Kidney (tissue), 14 donors: ENCODE data around the gene PPP1R12A. TPM values are rescaled to one million over a fixed set of nuclear protein-coding genes. Genes with fewer than 3 reads are reported as not detected.

Experiments
- DNase-seq, 5 donors: peaks; one replicate each; pipeline ENCODE4 v3.0.0-alpha.2; 2013 to 2020
- FAIRE-seq: peaks from 2 replicates; lab custom pipeline; 2012; peaks lifted over from hg19 to GRCh38; lab: Jason Lieb, UNC
- H3K27ac ChIP-seq, 2 donors: one replicate each; pipeline ENCODE4 v1.7.0; 2013; ENCODE audit warnings: low read depth in 2 of 2, low read length in 2 of 2, inconsistent platforms in 1 of 2
- H3K27me3 ChIP-seq: one replicate; pipeline ENCODE4 v1.7.1; 2013; ENCODE audit warnings: low read length, inconsistent platforms; ENCODE audit not compliant: control insufficient read depth, insufficient read depth
- H3K36me3 ChIP-seq, 3 donors: one replicate each; pipeline versions ENCODE4 v1.7.0 to v1.7.1; 2013; ENCODE audit warnings: low read length in 3 of 3, control low read depth in 1 of 3, inconsistent platforms in 1 of 3; ENCODE audit not compliant: insufficient read depth in 3 of 3, control insufficient read depth in 2 of 3
- H3K4me1 ChIP-seq, 3 donors: one replicate each; pipeline versions ENCODE4 v1.7.0 to v1.7.1; 2013; ENCODE audit warnings: low read length in 3 of 3, inconsistent platforms in 1 of 3, low read depth in 1 of 3; ENCODE audit not compliant: control insufficient read depth in 2 of 3, insufficient read depth in 2 of 3
- H3K4me3 ChIP-seq, 3 donors: one replicate each; pipeline versions ENCODE4 v1.7.0 to v1.8.1; 2013; ENCODE audit warnings: low read length in 3 of 3, control low read depth in 1 of 3, inconsistent platforms in 1 of 3
- H3K9ac ChIP-seq, 3 donors: one replicate each; pipeline versions ENCODE4 v1.7.0 to v1.7.1; 2013; ENCODE audit warnings: low read length in 3 of 3, control low read depth in 1 of 3, inconsistent platforms in 1 of 3
- H3K9me3 ChIP-seq, 3 donors: one replicate each; pipeline versions ENCODE4 v1.7.0 to v1.7.1; 2013; ENCODE audit warnings: low read length in 3 of 3, control low read depth in 1 of 3, inconsistent platforms in 1 of 3; ENCODE audit not compliant: control insufficient read depth in 2 of 3, insufficient read depth in 1 of 3
- intact Hi-C: fragments of 100-400 bp; cut with DNase I; formaldehyde crosslinking; loops from one replicate; pipeline ENCODE4 v1.11.1; 2022
- polyA plus RNA-seq: library from polyadenylated mRNA; stranded (reverse); fragments of 350-450 nt; fragmentation: Illumina TruSeq; extraction: RNeasy Lipid Tissue Mini Kit (QIAGEN cat#74804); gene quantifications from one replicate; pipeline ENCODE4 v1.2.3, GENCODE V29; 2014; ENCODE audit warnings: low read depth, low replicate concordance; ENCODE audit not compliant: insufficient read depth
- total RNA-seq: library from RNA; stranded (reverse); fragmentation: NEBNext Ultra II Directional; extraction: Animal tissue kit (Norgen Biotek cat#: 25700); gene quantifications from one replicate; pipeline ENCODE4 v1.2.1, GENCODE V29; 2021
- TF ChIP-seq, protein P1 (sequence below): IDR thresholded peaks from 3 replicates; pipeline ENCODE4 v1.5.1; 2012; ENCODE audit warnings: mild to moderate bottlenecking, moderate library complexity, borderline replicate concordance; ENCODE audit not compliant: insufficient read depth; ENCODE audit errors: extremely low read depth
- donor health status: control.
- donor health status: control.
- donor health status: control.
- donor health status: control.
- donor health status: control.
- donor health status: DM: yes; HTN: yes; CAD: no.
- donor health status: Normal renal cell carcinoma (clear cell type).

The PPP1R12A gene
- total and polyA plus RNA-seq, 2 donors from 2014 or later, result 10.3 to 82.5 TPM

DNA sequence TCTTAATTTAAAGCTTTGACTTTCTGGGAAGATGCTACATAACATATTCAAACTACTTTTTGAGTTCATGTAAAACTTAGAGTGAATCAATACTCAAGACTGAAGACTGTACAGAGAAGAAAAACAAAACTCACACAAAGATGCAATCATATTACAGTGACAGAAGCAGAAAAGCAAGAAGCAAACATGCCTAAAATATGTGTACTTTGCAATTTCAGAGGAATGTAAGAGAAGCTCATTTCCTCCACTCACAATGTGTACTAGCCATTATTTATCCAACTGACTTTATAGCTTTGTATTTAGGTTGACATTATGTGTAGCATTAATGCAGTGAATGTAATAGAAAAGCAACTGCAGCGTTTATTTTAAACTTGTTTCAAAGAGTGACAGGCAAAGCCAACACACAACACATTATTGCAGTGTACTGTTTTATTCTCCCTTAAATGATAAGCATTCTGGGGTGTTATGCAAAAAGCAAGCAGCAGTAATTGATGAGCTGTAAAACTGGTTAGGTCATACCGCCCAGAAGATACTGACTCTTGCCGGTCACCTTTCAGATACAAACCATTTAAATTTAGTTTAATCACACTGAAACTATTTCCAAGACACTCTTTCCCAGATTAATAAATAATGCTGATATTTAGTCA, 156.0 kb downstream of the PPP1R12A start:
- Histone ChIP-seq H3K27ac (no peak overlapping the region), H3K9me3 (no peaks in the 10 kb centered on the region), H3K4me3 (no peak overlapping the region), H3K9ac (no peak overlapping the region), H3K4me1 (no peaks in the 10 kb centered on the region), H3K36me3 (peaks cover 0 to 9% (median 2%) of the 10 kb centered on the region in 3 donors), H3K27me3 (no peaks in the 10 kb centered on the region)
- TF ChIP-seq, protein P1, sequence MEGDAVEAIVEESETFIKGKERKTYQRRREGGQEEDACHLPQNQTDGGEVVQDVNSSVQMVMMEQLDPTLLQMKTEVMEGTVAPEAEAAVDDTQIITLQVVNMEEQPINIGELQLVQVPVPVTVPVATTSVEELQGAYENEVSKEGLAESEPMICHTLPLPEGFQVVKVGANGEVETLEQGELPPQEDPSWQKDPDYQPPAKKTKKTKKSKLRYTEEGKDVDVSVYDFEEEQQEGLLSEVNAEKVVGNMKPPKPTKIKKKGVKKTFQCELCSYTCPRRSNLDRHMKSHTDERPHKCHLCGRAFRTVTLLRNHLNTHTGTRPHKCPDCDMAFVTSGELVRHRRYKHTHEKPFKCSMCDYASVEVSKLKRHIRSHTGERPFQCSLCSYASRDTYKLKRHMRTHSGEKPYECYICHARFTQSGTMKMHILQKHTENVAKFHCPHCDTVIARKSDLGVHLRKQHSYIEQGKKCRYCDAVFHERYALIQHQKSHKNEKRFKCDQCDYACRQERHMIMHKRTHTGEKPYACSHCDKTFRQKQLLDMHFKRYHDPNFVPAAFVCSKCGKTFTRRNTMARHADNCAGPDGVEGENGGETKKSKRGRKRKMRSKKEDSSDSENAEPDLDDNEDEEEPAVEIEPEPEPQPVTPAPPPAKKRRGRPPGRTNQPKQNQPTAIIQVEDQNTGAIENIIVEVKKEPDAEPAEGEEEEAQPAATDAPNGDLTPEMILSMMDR, result no peak
- peak in 1 of 5 donors; percentile 19 for DNase-seq
- no peak for FAIRE-seq
- intact Hi-C loops, result no loop called here

DNA sequence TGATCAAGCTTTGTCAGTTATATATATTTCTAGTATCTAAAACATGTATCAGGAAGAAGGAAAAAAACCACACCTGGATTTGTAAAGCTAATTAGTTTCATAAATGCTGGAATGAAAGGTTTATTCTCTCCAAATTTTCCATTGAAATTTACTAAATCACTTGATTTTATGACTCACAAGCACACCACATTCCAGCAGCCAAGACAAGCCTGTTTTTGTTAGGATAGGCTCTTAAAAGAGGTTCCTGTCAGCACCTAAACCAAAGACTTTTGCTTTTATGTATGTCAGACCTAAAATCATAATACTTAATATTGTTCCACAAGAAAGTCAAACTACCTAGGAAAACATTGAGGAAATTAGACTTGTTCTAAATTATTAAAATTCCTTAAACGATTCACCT, 158.8 kb downstream of the PPP1R12A start:
- peaks cover 0 to 5% (median 2%) of the 10 kb centered on the region in 3 donors for H3K36me3 ChIP-seq
- H3K4me3 ChIP-seq, result no peak overlapping the region
- DNase-seq (no peak), FAIRE-seq (no peak)
- no peaks in the 10 kb centered on the region for H3K27me3 ChIP-seq
- TF ChIP-seq, protein P1, result no peak
- H3K9me3 ChIP-seq, result no peaks in the 10 kb centered on the region
- H3K9ac ChIP-seq, result no peak overlapping the region
- intact Hi-C loops, result no loop called here
- H3K4me1 ChIP-seq, result no peaks in the 10 kb centered on the region
- H3K27ac ChIP-seq, result no peak overlapping the region

DNA sequence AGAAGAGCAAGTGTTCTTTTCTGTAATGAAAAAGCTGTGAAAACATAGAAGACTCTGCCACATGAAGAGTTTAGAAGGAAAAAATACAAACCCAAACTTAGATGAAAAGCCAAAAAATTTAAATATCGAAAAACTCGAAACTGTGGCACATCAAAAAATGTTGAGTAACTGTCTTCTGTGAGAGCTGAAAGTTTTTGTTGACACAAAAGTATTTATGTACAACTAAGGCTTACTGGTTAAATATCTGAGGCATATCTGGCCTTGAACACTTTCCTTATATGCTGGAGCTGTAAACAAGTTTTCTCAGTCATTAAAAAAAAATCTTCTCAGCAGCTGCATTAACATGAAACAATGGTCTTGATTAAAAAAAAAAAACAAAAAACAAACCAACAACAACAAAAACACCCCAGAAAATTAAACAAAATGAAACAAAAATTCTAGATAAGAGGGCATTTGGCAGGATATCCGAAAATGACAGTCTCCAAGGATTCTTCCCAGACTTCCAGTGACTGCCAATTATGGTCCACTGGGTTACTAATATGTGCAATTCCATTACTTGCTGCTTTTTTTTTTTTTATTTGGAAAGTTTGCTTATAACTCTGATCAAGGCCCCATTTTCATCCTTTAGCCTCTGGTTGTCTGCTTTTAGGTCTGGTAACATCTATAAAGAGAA, 159.4 kb downstream of the PPP1R12A start:
- no peak overlapping the region for H3K4me3 ChIP-seq
- H3K27ac ChIP-seq, result no peak overlapping the region
- H3K4me1 ChIP-seq, result no peaks in the 10 kb centered on the region
- FAIRE-seq (peak; percentile 39), DNase-seq (no peak)
- no peak overlapping the region for H3K9ac ChIP-seq
- no peaks in the 10 kb centered on the region for H3K9me3 ChIP-seq
- H3K27me3 ChIP-seq, result no peaks in the 10 kb centered on the region
- TF ChIP-seq, protein P1, result no peak
- H3K36me3 ChIP-seq, result peaks cover 0 to 5% (median 2%) of the 10 kb centered on the region in 3 donors
- intact Hi-C loops, result no loop called here
